Transverse colon (tissue), 3 donors: ENCODE results near the gene PRPF19.
A peak's percentile ranks its signal among the peaks of the same experiment; 100 is the strongest.

Experiments
- CTCF ChIP-seq, 5 experiments: fragments of 200-600 bp in 3 of 5; fragments of 450-650 bp in 2 of 5; sonication (generic) in 3 of 5; IDR thresholded peaks; 1 replicate in 2 of 5; 2 replicates in 3 of 5; pipeline ENCODE4 v1.5.1; 2016 to 2017; ENCODE audit warnings: antibody characterized with exemption in 5 of 5, inconsistent platforms in 3 of 5, mild to moderate bottlenecking in 2 of 5, moderate library complexity in 1 of 5
- EP300 ChIP-seq: sonication (generic); formaldehyde crosslinking; IDR thresholded peaks from one replicate; pipeline ENCODE4 v1.6.1; 2017; ENCODE audit warnings: antibody characterized with exemption, low read depth
- POLR2A ChIP-seq: fragments of 450-650 bp; IDR thresholded peaks from one replicate; pipeline ENCODE4 v1.6.1; 2016; ENCODE audit warnings: antibody characterized with exemption, mild to moderate bottlenecking, moderate library complexity

DNA sequence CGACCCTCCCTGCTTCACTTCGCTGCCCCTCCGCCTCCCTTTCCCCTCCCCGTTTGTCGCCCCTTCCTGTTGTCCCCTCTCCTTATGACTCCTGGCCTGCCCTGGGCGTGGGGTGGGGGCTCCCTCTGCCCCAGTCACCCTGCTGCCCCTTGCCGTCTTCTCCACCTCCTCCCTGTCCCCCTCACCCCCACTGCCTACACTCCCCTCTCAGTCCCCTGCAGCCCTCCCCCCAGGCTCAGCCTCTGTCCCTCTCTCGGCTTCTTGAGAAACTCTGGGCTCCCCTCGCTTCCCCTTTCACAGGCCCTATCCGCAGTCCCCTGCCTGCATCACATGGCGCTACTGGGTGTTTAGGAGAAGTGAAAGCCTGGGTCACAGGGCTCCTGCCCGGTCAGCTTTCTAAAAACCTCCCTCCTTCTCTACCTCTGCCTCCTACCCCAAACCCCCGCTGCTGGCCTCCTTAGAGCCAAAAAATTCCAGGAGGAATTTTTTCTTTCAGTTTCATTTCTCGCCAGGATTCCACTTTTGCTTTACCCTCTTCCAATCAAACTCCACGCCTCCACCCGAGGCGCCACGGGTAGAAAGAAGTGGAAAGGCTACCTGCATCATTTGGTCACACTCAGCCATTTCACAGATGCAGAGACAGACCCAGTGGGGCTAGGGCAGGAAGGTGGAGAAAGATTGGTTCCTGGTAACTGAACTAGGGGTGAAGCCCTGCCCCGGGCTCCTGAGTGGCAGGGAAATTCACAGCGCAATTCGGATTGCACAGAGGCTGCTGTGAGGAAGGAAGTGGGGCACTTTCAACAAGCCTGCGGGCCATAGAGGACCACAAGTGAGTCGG, 45.7 kb upstream of the PRPF19 start, which contains the start of gene SLC15A3:
- TF ChIP-seq CTCF (IDR thresholded peaks at IDR 0.05): no peak
- peak; percentile 45 for TF ChIP-seq POLR2A
- no peak for TF ChIP-seq EP300
